ENCODE data around the gene FLOT2. TPM values are rescaled to one million over a fixed set of nuclear protein-coding genes. Genes with fewer than 3 reads are reported as not detected.
A peak's percentile ranks its signal among the peaks of the same experiment; 100 is the strongest.
"Not testable (repeated sequence)": the region's sequence is repeated elsewhere in the genome, so short reads cannot be mapped to it uniquely, and the experiment has no call there.

Gene FLOT2
- polyA plus RNA-seq, 1 donor = 77.5 TPM

DNA sequence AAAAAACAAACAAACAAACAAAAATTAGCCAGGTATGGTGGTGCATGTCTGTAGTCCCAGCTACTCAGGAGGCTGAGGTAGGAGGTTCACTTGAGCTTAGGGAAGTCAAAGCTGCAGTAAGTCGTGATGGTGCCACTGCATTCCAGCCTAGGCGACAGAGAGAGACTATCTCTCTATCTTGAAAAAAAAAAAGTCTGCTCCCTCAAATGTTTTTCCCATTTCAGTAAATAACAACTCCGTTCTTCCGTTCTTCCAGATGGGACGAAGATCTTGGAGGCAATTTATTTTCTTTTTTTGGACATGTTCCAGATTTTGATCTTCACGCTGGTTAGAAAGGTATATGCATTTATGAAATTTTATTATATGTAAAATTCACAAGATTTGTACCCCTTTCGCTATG, 23.7 kb downstream of the FLOT2 start:
- DNase-seq = no peak

DNA sequence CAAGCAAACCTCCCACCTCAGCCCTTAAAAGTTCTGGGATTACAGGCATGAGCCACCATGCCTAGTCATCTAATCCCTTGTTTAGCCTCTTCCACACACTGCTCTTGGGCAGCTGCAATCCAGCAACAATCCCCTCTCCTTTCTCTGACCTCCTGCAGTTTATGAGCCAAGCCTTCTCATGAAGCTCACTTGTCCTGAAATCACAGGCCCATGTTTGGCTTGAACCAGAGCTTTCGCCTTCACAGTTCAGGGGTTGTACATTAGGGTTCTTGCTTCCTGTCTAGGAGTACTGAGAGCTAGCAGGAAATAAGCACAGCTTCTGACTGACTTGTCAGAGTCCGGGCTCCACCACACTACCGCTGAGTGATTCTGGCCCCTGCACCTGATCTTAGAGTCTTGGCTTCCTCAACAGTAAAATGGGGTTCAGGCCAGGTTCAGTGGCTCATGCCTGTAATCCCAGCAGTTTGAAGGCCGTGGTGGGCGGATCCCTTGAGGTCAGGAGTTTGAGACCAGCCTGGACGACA, 26.4 kb downstream of the FLOT2 start:
- DNase-seq = no peak

DNA sequence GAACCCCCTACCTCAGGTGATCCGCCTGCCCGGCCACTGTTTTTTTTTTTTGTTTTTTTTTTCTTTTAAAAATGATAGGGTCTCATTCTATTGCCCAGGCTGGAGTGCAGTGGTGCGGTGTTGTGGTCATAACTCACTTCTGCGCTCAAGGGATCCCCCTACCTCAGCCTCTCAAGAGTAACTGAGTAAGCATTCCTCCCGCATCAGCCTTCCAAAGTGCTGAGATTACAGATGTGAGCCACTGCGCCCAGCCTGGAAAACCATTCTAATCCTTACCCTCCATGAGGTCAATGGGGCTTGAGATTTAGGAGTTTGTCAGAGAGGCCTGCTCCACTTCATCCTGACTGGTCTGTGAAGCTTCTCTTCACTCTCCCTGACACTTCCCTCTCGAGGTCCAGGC, 30.3 kb downstream of the FLOT2 start:
- no peak for DNase-seq

DNA sequence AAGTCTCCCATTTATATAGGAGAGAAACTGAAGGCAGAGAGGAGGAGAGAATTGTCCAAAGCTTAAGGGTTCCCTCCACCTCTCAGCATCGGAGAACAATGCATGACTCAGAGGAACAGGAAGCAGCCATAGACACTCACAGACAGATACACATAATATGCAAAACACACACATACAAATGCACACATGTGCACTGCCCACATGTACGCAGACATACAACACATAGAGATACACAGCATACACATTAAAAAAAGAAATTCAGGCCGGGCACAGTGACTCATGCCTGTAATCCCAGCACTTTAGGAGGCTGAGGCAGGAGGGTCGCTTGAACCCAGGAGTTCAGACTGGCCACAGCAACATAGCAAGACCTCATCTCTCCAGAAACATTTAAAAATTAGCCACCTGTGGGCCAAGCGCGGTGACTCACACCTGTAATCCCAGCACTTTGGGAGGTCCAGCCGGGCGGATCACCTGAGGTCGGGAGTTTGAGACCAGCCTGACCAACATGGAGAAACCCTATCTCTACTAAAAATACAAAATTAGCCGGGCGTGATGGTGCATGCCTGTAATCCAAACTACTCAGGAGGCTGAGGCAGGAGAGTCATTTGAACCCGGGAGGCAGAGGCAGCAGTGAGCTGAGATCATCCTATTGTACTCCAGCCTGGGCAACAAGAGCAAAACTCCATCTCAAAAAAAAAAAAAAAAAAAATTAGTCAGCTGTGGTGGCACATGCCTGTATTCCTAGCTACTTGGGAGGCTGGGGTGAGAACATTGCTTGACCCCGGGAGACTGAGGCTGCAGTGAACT, 31.4 kb downstream of the FLOT2 start:
- no peak for DNase-seq

DNA sequence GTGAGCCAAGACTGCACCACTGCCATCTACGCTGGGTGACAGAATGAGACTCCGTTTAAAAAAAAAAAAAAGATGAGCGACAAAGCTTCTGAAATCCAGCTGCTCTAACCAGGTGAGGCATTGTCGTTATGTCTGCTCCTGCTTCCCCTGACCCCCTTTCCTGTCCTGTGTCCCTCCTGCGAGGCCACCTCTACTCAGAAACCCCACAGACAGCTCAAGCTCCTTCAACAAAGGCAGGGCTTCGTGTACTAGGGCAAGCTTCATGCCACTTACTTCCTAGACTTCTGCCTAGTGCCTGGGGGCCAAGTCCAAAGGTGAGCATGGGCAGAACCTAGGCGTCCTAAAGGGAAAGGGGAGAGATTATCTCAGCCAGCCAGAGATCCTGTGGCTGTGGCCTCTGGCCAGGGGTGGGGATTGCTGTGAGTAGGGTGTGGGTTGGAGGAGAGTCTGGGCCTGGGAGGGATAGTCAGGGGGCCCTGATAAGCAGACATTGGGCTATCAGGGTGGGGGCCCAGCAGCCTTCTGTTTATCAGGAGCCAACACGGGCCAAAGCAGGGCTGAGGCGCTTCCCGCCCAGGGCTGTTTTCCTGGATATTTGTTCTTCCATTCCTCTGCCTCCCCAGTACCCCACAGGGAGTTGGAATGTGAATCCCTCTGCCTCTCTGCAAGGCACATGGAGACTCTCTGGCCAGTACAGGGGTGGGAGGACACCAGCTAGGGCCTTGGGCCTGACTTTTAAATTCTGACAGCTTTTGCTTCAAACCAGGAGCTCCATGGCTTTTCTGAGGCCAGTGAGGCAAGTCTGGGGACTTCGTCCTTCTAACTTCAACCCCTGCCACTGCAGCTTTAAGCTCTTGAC, 32.3 kb downstream of the FLOT2 start:
- no peak for DNase-seq

DNA sequence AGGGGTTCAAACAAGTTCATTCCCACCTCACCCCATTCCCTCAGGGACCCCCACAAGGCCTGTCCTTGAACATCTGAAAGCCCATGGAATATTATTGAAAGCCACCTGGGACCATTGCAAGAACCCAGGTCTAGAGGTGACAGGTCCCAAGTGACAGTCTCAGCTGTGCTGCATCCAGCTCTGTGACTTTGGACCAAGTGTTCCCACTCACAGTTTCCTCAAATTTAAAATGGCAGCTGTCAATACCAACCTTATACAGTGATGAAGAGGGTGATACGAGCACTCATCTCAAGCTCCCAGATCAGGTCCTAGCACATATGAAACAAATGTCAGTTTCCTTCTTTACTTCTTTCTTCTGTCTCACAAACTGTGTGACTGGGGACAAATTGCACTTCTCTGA, 33.6 kb downstream of the FLOT2 start:
- DNase-seq = no peak

DNA sequence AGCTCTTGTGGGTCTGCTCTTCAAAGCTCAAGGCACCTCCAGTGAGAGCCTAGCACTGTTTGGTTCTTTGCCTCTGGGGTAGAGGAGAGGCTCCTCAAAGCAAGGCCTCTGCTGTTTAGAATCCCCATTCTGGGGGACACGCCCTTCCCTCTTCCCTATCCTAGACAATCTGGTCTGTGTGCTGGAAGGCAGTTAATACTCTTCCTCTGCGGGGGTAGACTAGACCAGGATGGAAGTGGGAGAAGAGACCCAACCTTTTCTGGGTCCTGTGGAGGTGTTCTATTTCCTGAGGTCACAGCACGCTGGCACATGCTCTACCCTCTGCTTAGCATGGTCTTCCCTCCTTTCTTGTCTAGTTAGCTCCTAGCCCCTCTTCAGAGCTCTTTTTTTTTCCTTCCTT, 35.0 kb downstream of the FLOT2 start:
- no peak for DNase-seq

DNA sequence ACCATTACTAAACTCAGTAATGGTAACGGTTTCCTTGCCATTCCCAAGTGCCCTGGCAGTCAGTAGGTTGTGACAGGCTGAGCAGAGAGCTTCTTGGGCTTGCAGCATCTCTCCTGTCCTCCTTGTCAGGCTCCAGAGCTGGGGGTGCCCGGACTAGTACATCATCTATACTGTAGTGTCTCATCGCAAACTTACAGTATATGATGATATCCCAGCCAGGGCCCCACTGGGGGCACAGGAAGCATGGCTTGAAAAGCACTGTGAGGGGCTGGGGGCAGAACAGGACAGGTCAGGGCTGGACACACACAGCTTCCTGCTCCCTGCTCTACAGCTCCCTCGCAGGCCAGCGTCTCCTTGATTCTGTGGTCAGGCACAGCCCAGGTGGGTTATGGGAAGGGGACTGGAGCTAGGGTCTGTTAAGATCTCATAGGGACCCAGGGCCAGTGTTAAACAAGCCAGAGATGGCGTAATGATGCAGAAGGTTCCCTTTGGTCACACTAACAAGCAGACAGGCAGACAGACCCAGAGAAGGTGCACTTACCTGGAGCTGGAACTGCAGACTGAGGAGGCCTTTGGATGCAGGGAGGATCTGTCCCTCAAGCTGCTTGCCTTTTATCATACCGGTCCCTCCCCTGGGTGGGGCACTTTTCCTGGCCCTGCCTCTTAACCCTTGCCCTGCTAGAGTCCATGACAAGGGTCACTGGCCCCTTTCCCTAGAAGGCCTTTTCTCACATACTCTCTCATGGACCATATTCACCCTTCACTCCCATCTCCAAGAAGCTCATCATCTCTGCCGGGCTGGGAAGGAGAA, 35.9 kb downstream of the FLOT2 start:
- no peak for DNase-seq

DNA sequence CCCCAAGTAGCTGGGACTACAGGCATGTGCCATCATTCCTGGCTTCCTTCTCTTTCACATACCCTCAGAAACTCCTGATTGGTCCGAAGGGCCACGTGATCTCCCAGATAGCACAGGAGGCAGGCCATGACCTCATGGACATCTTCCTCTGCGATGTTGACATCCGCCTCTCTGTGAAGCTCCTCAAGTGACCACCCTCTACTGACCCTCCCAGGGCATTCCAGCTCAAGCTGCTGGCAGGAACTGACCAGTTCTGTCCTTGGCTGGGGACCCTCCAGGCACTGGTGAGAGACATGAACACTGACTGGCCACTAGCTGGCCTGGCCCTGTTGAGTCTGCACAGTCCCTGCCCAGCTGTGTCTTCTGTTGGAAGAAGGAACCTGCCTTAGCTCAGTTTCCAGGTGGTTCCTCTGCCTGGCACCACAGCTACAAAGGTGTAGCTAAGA, 37.1 kb downstream of the FLOT2 start:
- no peak for DNase-seq

DNA sequence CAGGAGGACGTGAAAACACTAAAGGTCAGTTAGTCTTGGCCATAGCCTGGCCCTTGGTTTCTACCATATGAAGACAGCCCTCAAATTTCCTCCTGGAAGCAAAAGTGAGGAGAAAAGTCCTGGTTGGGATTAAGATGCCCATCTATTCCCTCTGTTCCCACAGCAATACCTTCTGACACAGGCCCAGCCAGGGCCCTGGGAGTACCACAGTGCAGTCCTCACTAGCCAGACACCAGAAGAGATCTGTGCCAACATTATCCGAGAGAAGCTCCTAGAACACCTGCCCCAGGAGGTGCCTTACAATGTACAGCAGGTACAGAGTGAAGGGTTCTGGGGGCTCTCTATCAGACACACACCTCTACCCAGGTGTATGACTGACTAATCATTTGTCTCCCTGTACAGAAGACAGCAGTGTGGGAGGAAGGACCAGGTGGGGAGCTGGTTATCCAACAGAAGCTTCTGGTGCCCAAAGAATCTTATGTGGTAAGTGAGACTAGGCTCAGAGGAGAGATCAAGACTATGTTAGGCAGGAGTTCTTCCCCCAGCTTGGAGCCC, 38.7 kb downstream of the FLOT2 start:
- DNase-seq = no peak

DNA sequence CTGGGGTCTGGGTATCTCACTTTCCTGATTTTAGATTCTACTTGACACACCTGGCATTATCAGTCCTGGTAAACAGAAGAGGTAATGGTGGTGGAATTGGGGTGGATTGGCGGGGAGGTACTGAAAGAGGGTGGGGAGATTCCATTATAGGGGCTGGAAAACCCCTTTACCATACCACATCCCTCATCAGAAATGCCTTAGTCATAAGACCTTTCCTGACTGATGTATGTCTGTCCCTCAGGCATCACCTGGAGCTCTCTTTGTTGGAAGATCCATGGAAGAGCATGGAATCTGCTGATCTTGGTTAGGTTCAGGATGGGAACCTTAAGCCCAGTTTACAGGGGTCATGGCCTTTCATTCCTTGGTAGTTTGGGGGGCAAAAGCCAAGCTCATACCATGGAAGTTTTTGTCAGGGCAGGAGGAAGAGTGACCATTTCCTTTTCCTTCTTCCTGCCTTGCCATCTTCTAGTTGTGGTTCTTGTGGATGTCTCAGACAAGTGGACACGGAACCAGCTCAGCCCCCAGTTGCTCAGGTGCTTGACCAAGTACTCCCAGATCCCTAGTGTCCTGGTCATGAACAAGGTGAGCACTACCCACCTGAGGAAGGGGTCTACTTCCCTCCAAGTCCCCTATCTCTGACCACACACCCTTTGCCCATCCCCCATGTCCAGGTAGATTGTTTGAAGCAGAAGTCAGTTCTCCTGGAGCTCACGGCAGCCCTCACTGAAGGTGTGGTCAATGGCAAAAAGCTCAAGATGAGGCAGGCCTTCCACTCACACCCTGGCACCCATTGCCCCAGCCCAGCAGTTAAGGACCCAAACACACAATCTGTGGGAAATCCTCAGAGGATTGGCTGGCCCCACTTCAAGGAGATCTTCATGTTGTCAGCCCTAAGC, 39.4 kb downstream of the FLOT2 start:
- DNase-seq = no peak

DNA sequence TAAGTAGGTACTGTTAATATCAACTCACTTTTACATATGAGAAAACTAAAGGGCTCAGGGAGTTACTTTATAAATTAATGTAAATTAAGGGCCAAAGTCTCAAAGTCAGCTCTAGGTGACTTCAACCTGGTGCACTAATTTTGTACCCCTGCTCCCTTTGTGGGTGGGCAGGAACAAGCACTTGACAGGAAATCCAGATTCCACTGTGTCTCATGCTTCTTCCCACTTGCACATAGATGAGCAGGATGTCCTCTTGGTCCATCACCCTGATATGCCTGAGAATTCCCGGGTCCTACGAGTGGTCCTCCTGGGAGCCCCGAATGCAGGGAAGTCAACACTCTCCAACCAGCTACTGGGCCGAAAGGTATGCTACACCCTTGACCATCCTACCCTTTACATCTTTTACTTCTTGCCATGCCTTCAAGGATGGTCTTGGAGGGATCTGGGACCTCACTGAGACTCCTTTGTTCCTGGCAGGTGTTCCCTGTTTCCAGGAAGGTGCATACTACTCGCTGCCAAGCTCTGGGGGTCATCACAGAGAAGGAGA, 41.4 kb downstream of the FLOT2 start:
- DNase-seq = no peak

DNA sequence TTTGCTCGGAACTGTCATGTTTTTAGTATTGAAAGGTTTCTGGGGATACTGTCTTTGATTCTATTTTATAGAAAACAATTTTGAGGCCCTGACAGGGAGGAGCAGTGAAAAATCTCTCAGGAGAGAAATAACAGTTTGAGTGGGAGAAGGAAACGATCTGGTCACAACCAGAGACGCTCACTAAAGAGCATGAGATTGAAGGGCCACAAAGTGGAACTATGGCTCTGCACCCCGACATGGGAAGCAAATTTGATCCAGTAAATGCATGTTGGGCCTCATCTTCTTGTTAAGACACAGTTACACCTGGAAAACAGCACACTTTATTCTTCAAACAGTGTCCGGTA, 42.2 kb downstream of the FLOT2 start:
- no peak for DNase-seq

DNA sequence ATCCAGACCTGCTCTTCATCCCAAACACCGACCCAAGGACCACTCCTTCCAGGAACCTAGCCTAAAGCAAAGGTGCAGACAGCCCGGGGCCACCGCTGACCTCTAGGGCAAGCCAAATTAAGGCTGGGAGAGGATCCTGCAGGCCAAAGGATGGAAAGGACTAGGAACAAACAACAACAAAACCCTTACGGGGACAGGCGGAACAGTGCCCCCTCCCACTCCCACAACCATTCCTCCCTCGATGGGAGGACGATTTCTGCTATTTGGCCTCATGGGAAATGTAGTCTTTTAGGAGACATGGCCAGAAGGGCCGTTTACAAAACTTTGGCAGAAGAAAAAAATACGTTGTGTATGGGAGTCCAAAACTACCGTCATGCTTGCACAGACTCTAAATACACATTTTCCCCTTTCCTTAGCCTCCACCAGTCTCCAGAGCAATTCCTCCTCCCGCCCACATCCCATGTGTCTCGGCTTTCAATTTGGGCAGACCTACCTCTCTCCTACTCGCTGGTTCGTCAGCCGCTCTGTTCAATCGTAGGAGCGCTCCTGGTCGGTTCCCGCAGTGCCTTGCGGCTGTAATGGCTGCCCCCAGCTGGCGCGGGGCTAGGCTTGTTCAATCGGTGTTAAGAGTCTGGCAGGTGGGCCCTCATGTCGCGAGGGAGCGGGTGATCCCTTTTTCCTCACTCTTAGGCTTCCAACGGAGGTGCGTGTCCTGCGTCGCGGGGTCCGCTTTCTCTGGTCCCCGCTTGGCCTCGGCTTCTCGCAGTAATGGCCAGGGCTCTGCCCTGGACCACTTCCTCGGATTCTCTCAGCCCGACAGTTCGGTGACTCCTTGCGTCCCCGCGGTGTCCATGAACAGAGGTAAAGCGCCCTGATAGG, 42.8 kb downstream of the FLOT2 start, which contains the start of gene ERAL1:
Gene ERAL1 (plus strand): TSS at position 560 of the 879 bp plus-strand sequence. CDS start 19 bp downstream, at position 579.
- DNase-seq = peak; percentile 90

DNA sequence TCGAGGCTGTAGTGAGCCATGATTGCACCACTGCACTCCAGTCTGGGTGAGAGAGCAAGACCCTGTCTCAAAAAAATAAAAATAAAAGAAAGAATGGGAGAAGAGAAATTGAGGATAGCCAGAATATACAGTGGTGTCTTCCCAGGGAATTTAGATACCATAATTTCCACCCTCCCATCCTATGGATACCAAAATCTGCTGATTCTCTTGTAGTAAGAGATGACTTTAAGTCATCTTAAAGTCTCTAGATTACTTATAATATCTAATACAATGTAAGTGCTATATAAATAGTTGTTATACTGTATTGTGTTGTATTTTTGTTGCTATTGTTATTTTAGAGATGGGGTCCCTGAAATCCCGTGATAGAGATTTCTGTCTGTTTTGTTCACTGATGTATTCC, 44.2 kb downstream of the FLOT2 start:
- DNase-seq = no peak

DNA sequence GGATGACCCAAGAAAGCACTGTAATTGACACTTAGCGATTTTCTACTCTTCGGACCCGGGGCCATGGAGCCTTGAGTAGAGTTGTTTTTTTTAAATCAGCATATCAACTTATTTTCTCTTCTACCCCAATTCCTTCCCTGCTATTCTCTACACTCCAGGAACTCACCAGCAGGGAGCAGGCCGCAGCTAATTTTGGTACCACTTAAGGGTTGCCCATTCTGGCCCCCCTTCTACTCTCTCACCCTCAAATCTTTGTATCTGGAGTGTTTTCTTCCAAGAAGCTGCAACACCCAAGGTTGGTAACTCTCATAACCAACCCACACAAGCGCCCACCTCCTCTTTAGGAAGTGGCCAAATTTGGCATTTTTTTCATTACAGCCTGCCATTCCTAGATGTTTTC, 48.3 kb downstream of the FLOT2 start:
- no peak for DNase-seq

DNA sequence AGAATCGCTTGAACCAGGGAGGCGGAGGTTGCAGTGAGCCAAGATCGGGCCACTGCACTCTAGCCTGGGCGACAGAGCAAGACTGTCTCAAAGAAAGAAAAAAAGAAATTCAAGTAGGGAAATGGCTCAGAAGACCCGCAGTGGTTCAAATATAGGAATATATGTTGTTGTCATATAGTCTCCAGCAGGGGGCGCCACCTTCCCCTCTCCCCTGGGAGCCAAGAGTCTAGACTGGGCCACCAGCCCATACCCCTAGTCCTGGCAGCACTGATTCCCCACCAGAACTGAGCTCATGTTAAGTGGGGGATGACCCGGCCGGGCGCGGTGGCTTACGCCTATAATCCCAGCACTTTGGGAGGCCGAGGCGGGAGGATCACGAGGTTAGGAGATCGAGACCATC, 48.9 kb downstream of the FLOT2 start:
- not testable (repeated sequence) for DNase-seq

DNA sequence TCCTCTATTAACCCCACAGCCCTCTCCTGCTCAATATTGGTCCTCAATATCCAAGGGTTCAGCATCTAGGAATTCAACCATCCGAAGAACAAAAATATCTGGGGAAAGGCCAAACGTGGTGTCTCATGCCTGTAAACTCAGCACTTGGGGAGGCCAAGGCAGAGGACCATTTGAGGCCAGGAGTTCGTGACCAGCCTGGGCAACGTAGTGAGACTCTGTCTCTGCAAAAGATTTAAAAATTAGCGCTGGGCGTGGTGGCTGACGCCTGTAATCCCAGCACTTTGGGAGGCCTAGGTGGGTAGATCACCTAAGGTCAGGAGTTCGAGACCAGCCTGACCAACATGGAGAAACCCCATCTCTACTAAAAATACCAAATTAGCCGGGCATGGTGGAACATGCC, 50.8 kb downstream of the FLOT2 start:
- DNase-seq = not testable (repeated sequence)

DNA sequence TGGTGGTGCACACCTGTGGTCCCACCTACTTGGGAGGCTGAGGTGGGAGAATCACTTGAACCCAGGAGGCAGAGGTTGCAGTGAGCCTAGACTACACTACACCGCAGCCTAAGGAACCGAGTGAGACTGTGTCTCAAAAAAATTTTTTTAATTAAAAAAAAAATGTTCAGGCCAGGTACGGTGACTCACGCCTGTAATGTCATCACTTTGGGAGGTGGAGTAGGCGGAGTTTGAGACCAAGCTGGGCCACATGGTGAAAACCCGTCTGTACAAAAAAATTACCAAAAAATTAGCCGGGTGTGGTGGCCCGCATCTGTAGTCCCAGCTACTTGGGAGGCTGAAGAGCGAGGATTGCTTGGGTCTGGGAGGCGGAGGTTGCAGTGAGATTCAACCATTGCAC, 51.3 kb downstream of the FLOT2 start:
- DNase-seq = no peak

DNA sequence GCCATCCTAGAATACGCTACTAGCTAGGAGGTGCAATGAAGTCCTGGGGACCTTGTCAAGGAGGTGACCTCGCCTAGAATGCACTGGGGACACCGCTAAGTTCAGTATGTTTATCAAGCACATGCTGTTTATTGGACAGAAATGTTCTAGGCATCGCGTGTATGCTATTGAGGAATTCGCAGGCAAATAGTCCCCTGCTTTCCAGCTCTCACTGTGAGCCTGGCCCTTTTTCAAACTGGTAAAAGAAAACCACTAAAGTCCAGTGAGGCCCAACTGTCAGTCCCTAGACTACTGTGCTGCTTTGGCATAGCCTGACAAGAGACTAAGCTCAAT, 53.8 kb downstream of the FLOT2 start:
- no peak for DNase-seq

Measured in hindlimb muscle (tissue), 1 donor.